ENCODE measurements around the gene TNFSF8.

GRCh38 chr9:114913656-114914055 is 16.7 kb downstream of the TNFSF8 start:
- TF ChIP-seq USF2 (IDR thresholded peaks at IDR 0.05; ENCODE audit: low read depth, low read length) (no peak), POLR2A (IDR thresholded peaks at IDR 0.05; ENCODE audit: low read depth, low read length) (no peak), CTCF (conservative IDR thresholded peaks at IDR 0.05; ENCODE audit: low read depth, low read length) (no peak), MXI1 (IDR thresholded peaks at IDR 0.05; ENCODE audit: borderline replicate concordance, low read depth, low read length) (no peak), RFX5 (IDR thresholded peaks at IDR 0.05; ENCODE audit: low read depth, low read length) (no peak)

Data from IMR-90 (cell line).